Transverse colon (tissue), 4 donors: ENCODE measurements around the gene FAM20A.

Source experiments
- CTCF ChIP-seq, 5 experiments: fragments of 200-600 bp in 3 of 5; fragments of 450-650 bp in 2 of 5; sonication (generic) in 3 of 5; IDR thresholded peaks; 1 replicate in 2 of 5; 2 replicates in 3 of 5; pipeline ENCODE4 v1.5.1; 2016 to 2017; ENCODE audit warnings: antibody characterized with exemption in 5 of 5, inconsistent platforms in 3 of 5, mild to moderate bottlenecking in 2 of 5, moderate library complexity in 1 of 5
- EP300 ChIP-seq: sonication (generic); formaldehyde crosslinking; IDR thresholded peaks from one replicate; pipeline ENCODE4 v1.6.1; 2017; ENCODE audit warnings: antibody characterized with exemption, low read depth
- POLR2AphosphoS5 ChIP-seq, 3 donors: sonication (generic); formaldehyde crosslinking; IDR thresholded peaks; one replicate each; pipeline ENCODE4 v1.6.1; 2016; ENCODE audit warnings: antibody characterized with exemption in 3 of 3

DNA sequence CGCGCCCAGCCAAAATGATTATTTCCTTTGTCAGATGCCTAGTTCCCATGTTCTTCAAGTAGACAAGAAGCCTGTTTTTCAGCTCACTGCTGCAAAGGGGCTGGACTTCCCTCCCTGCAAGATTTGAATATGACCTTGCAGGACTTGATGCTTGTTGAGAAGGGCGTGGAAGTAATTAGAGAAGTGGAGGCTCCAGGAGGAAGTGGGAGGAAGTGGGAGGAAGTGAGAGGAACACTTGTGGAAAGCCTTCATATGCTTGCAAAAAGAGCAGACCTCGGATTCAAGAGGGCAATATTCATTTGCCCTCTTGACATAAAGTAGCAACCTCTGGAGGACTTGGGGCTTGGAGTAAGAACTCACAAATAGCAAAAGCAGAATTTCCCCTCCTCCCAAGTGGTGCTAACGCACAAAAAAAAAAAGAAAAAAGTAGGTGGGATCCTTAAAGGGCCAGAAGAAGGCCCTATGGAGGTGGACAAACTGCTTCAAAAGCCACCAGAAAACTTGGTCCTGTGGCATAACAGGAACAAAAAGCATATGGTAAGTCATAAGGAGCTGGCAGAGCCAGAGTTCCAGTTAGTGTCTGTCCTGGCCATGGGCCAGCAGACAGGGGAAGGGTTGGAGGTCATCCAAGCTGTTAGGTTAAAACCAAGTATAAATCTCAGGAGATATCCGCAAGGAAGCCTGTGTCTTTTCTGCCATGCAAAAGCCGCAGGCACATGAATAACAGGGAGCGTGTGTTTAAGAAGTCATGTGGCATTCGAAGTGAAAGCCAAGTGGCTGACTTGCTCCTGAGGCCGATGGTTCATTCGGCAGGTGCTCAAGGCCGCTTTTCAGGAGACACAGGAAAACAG, 109.6 kb downstream of the FAM20A start:
- TF ChIP-seq CTCF (IDR thresholded peaks at IDR 0.05), result no peak
- TF ChIP-seq EP300, result no peak
- TF ChIP-seq POLR2AphosphoS5 (IDR thresholded peaks at IDR 0.05), result no peak
